SK-N-SH (cell line): ENCODE results near the gene ZNF503. TPM values are rescaled to one million over a fixed set of nuclear protein-coding genes. Genes with fewer than 3 reads are reported as not detected.

Experiments
- CTCF ChIA-PET: fragments of 300-600, 350-600 bp; formaldehyde crosslinking; extraction: SDS; loops from one replicate; lab custom pipeline; 2021; lab: Yijun Ruan, JAX
- POLR2A ChIA-PET: fragments of 350-600 bp; sonication (Branson Sonifier 250); formaldehyde crosslinking; extraction: SDS; loops from one replicate; lab custom pipeline; 2020; ENCODE audit warnings: antibody characterized with exemption, inconsistent platforms; lab: Yijun Ruan, JAX
- DNase-seq: peaks from one replicate; pipeline ENCODE4 v3.0.0; 2012
- H2AFZ ChIP-seq: fragments of 200-600 bp; sonication (generic); 2 replicates; pipeline ENCODE4 v1.8.1; 2016; ENCODE audit warnings: antibody characterized with exemption, mild to moderate bottlenecking, low read depth
- H3F3A ChIP-seq: fragments of 200-600 bp; sonication (generic); replicated peaks from 2 replicates; pipeline ENCODE3; 2016; ENCODE audit warnings: antibody characterized with exemption, mild to moderate bottlenecking; ENCODE audit not compliant: insufficient read depth
- H3K27ac ChIP-seq, 2 experiments: fragments of 200-500 bp in 1 of 2; fragments of 200-600 bp in 1 of 2; sonication (Bioruptor generic) in 1 of 2; sonication (generic), shearing (Covaris generic) in 1 of 2; 2 replicates each; pipeline versions ENCODE4 v1.5.1 to v1.6.1; 2014 to 2016; ENCODE audit warnings: low read depth in 2 of 2, inconsistent platforms in 1 of 2, low read length in 1 of 2, mild to moderate bottlenecking in 1 of 2, mixed read lengths in 1 of 2
- H3K27me3 ChIP-seq: fragments of 200-600 bp; sonication (generic), shearing (Covaris generic); 2 replicates; pipeline ENCODE4 v1.6.1; 2016; ENCODE audit warnings: mixed run types; ENCODE audit not compliant: insufficient read depth
- H3K36me3 ChIP-seq, 2 experiments: fragments of 200-500 bp in 1 of 2; fragments of 200-600 bp in 1 of 2; sonication (Bioruptor generic) in 1 of 2; sonication (generic) in 1 of 2; replicated peaks in 1 of 2; 2 replicates each; pipeline versions ENCODE3 to v1.5.1; 2014 to 2016; ENCODE audit warnings: low read length in 1 of 2, mild to moderate bottlenecking in 1 of 2; ENCODE audit not compliant: insufficient read depth in 2 of 2, control insufficient read depth in 1 of 2
- H3K4me1 ChIP-seq, 2 experiments: fragments of 200-500 bp in 1 of 2; fragments of 200-600 bp in 1 of 2; sonication (Bioruptor generic) in 1 of 2; sonication (generic), shearing (Covaris generic) in 1 of 2; 2 replicates each; pipeline versions ENCODE4 v1.5.1 to v1.6.1; 2014 to 2016; ENCODE audit warnings: low read depth in 1 of 2, low read length in 1 of 2, mixed run types in 1 of 2; ENCODE audit not compliant: insufficient read depth in 2 of 2, control insufficient read depth in 1 of 2
- H3K4me2 ChIP-seq: fragments of 200-600 bp; sonication (generic), shearing (Covaris generic); 2 replicates; pipeline ENCODE4 v1.6.1; 2017; ENCODE audit warnings: mixed run types
- H3K4me3 ChIP-seq, 2 experiments: fragments of 200-500 bp in 1 of 2; fragments of 200-600 bp in 1 of 2; sonication (Bioruptor generic) in 1 of 2; sonication (generic), shearing (Covaris generic) in 1 of 2; 2 replicates each; pipeline versions ENCODE4 v1.5.1 to v1.8.1; 2014 to 2016; ENCODE audit warnings: low read depth in 2 of 2, inconsistent platforms in 1 of 2, low read length in 1 of 2, mild to moderate bottlenecking in 1 of 2, mixed read lengths in 1 of 2, moderate library complexity in 1 of 2
- H3K79me2 ChIP-seq: fragments of 200-600 bp; sonication (generic); 2 replicates; pipeline ENCODE4 v1.8.1; 2017; ENCODE audit warnings: mild to moderate bottlenecking; ENCODE audit not compliant: insufficient read depth
- H3K9ac ChIP-seq: fragments of 200-600 bp; sonication (generic); 2 replicates; pipeline ENCODE4 v1.6.1; 2017; ENCODE audit warnings: mixed run types
- H3K9me2 ChIP-seq: fragments of 200-600 bp; sonication (generic); 2 replicates; pipeline ENCODE4 v1.6.1; 2017; ENCODE audit warnings: mixed run types
- H3K9me3 ChIP-seq: fragments of 200-600 bp; sonication (generic); 2 replicates; pipeline ENCODE4 v1.6.1; 2017; ENCODE audit warnings: mixed run types, mild to moderate bottlenecking, moderate library complexity
- H4K20me1 ChIP-seq: fragments of 200-600 bp; sonication (generic); 2 replicates; pipeline ENCODE4 v1.6.1; 2017; ENCODE audit warnings: mild to moderate bottlenecking, mixed run types; ENCODE audit not compliant: insufficient read depth
- ELF1 ChIP-seq: IDR thresholded peaks from 2 replicates; pipeline ENCODE4 v1.4.0; 2012
- EP300 ChIP-seq, 2 experiments: IDR thresholded peaks; 2 replicates each; pipeline versions ENCODE4 v1.4.0 to v1.6.1; 2012; ENCODE audit warnings: borderline replicate concordance in 1 of 2, low read depth in 1 of 2, low read length in 1 of 2
- EZH2phosphoT487 ChIP-seq: fragments of 200-600 bp; sonication (generic); IDR thresholded peaks from 2 replicates; pipeline ENCODE4 v1.6.1; 2017; ENCODE audit warnings: low read depth, mixed run types, mild to moderate bottlenecking, antibody characterized with exemption, moderate library complexity, borderline replicate concordance
- FOSL2 ChIP-seq: IDR thresholded peaks from 2 replicates; pipeline ENCODE4 v1.4.0; 2012; ENCODE audit warnings: low read depth, mild to moderate bottlenecking, moderate library complexity, borderline replicate concordance
- FOXJ3 ChIP-seq: sonication (generic); formaldehyde crosslinking; IDR thresholded peaks from 2 replicates; pipeline ENCODE4 v1.5.1; 2020; ENCODE audit warnings: mild to moderate bottlenecking, missing genetic modification reagents
- FOXM1 ChIP-seq: IDR thresholded peaks from 2 replicates; pipeline ENCODE4 v1.4.0; 2012; ENCODE audit warnings: low read depth, mild to moderate bottlenecking
- GATA2 ChIP-seq: sonication (generic); formaldehyde crosslinking; IDR thresholded peaks from 2 replicates; pipeline ENCODE4 v1.5.0; 2020; ENCODE audit warnings: mild to moderate bottlenecking, missing genetic modification reagents
- NRF1 ChIP-seq: IDR thresholded peaks from 2 replicates; pipeline ENCODE4 v1.6.1; 2012; ENCODE audit warnings: low read depth, mild to moderate bottlenecking, low read length
- POLR2AphosphoS5 ChIP-seq: IDR thresholded peaks from 2 replicates; pipeline ENCODE4 v1.6.1; 2012; ENCODE audit warnings: low read depth, low read length
- TAF1 ChIP-seq: IDR thresholded peaks from 2 replicates; pipeline ENCODE4 v1.6.1; 2012; ENCODE audit warnings: low read depth, mild to moderate bottlenecking, low read length, moderate library complexity, borderline replicate concordance
- TCF12 ChIP-seq: IDR thresholded peaks from 2 replicates; pipeline ENCODE4 v1.4.0; 2012
- WGBS: methylation state at CpG from one replicate; pipeline ENCODE4 v1.1.6; 2017; ENCODE audit warnings: low lambda C conversion rate; 5-methylcytosine and 5-hydroxymethylcytosine counted together
- polyA plus RNA-seq, 3 experiments: library from polyadenylated mRNA; depleted of rRNA; stranded (reverse); fragments of >200 nt; gene quantifications; 2 replicates each; pipeline ENCODE4 v1.2.3, GENCODE V29; 2012
- TF ChIP-seq, protein P1 (sequence below): IDR thresholded peaks from 2 replicates; pipeline ENCODE4 v1.4.0; 2012; ENCODE audit warnings: low read depth, borderline replicate concordance
- TF ChIP-seq, protein P2 (sequence below): fragments of 150-350 bp; IDR thresholded peaks from 2 replicates; pipeline ENCODE4 v1.6.1; 2017; ENCODE audit warnings: antibody characterized with exemption, low read length, low read depth, borderline replicate concordance
- TF ChIP-seq, protein P3 (sequence below): fragments of 200-600 bp; sonication (generic); IDR thresholded peaks from 2 replicates; pipeline ENCODE4 v1.6.1; 2017; ENCODE audit warnings: antibody characterized with exemption, mild to moderate bottlenecking, moderate library complexity
- TF ChIP-seq, protein P4 (sequence below): IDR thresholded peaks from 2 replicates; pipeline ENCODE4; 2012

Gene ZNF503
- polyA plus RNA-seq, 1 of the 3 experiments (the other 2 are of a cell fraction) = 5.9 TPM

DNA sequence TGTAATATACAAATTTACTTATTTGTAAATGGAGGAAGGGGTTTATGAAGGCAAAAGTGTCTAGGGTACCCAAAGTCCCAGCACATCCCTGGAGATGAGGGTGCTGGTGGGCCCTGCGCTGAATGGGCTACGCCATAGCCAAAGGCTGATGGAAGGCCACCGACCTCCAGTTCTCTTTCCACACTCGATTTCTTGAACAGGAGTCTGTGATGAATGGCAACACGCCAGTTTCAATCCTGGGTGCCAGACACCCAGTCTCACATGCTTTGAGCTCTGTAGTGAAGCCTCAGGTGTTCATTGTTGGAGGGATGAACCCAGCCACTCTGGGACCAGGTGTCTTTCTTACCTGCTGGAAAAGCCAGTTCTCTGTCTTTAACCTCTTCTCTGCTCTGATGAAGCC, 30.6 kb upstream of the ZNF503 start:
- Histone ChIP-seq H3K27me3 (no peaks in the 10 kb centered on the region), H3K9ac (no peak overlapping the region), H3K9me3 (no peaks in the 10 kb centered on the region), H3F3A (no peaks in the 10 kb centered on the region), H4K20me1 (no peaks in the 10 kb centered on the region)
- no peak for TF ChIP-seq FOSL2
- no peak for TF ChIP-seq EZH2phosphoT487
- TF ChIP-seq, protein P1, sequence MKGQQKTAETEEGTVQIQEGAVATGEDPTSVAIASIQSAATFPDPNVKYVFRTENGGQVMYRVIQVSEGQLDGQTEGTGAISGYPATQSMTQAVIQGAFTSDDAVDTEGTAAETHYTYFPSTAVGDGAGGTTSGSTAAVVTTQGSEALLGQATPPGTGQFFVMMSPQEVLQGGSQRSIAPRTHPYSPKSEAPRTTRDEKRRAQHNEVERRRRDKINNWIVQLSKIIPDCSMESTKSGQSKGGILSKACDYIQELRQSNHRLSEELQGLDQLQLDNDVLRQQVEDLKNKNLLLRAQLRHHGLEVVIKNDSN = no peak
- TF ChIP-seq FOXM1 = no peak
- TF ChIP-seq, protein P2, sequence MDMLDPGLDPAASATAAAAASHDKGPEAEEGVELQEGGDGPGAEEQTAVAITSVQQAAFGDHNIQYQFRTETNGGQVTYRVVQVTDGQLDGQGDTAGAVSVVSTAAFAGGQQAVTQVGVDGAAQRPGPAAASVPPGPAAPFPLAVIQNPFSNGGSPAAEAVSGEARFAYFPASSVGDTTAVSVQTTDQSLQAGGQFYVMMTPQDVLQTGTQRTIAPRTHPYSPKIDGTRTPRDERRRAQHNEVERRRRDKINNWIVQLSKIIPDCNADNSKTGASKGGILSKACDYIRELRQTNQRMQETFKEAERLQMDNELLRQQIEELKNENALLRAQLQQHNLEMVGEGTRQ = no peak
- no peak for TF ChIP-seq ELF1
- no peak for TF ChIP-seq EP300 (IDR thresholded peaks at IDR 0.05; ENCODE audit: borderline replicate concordance in 1 of 2, low read depth in 1 of 2, low read length in 1 of 2)
- TF ChIP-seq, protein P3, sequence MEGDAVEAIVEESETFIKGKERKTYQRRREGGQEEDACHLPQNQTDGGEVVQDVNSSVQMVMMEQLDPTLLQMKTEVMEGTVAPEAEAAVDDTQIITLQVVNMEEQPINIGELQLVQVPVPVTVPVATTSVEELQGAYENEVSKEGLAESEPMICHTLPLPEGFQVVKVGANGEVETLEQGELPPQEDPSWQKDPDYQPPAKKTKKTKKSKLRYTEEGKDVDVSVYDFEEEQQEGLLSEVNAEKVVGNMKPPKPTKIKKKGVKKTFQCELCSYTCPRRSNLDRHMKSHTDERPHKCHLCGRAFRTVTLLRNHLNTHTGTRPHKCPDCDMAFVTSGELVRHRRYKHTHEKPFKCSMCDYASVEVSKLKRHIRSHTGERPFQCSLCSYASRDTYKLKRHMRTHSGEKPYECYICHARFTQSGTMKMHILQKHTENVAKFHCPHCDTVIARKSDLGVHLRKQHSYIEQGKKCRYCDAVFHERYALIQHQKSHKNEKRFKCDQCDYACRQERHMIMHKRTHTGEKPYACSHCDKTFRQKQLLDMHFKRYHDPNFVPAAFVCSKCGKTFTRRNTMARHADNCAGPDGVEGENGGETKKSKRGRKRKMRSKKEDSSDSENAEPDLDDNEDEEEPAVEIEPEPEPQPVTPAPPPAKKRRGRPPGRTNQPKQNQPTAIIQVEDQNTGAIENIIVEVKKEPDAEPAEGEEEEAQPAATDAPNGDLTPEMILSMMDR = no peak
- TF ChIP-seq, protein P4, sequence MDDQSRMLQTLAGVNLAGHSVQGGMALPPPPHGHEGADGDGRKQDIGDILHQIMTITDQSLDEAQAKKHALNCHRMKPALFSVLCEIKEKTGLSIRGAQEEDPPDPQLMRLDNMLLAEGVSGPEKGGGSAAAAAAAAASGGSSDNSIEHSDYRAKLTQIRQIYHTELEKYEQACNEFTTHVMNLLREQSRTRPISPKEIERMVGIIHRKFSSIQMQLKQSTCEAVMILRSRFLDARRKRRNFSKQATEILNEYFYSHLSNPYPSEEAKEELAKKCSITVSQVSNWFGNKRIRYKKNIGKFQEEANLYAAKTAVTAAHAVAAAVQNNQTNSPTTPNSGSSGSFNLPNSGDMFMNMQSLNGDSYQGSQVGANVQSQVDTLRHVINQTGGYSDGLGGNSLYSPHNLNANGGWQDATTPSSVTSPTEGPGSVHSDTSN = no peak
- TF ChIP-seq NRF1 = no peak
- no peak for TF ChIP-seq TCF12
- TF ChIP-seq GATA2 (CRISPR knock-in tag) = no peak
- TF ChIP-seq TAF1 = no peak
- no peak for TF ChIP-seq FOXJ3 (CRISPR knock-in tag)
- TF ChIP-seq POLR2AphosphoS5 = no peak
- TF ChIP-seq, all 33 proteins: peak for 0
- DNase-seq = no peak
- POLR2A ChIA-PET = no interaction called here
- no peak overlapping the region for H2AFZ ChIP-seq
- no peak overlapping the region for H3K4me3 ChIP-seq
- H3K27ac ChIP-seq = no peak overlapping the region
- H3K36me3 ChIP-seq = no peaks in the 10 kb centered on the region
- 93% methylated on average over 5 of the region's 5 CpGs for WGBS
- CTCF ChIA-PET = interaction anchor here (0.6 to 1.1 kb wide), 2 partner anchors 29 to 54 kb away, joined by 3 read pairs; no protein-coding TSS in a partner anchor
- H3K79me2 ChIP-seq = no peaks in the 10 kb centered on the region
- H3K9me2 ChIP-seq = no peaks in the 10 kb centered on the region
- no peak overlapping the region for H3K4me2 ChIP-seq
- peaks cover 0 to 8% of the 10 kb centered on the region in 2 experiments; a peak in 1 of 4 replicates for H3K4me1 ChIP-seq
